HS-27A (cell line): ENCODE results near the gene DCDC2C.
"Not testable (repeated sequence)": the region's sequence is repeated elsewhere in the genome, so short reads cannot be mapped to it uniquely, and the experiment has no call there.

Source experiments
- DNase-seq: peaks from one replicate; pipeline ENCODE4 v3.0.0-alpha.2; 2012; ENCODE audit warnings: low read depth, missing footprints

The DCDC2C gene, protein sequence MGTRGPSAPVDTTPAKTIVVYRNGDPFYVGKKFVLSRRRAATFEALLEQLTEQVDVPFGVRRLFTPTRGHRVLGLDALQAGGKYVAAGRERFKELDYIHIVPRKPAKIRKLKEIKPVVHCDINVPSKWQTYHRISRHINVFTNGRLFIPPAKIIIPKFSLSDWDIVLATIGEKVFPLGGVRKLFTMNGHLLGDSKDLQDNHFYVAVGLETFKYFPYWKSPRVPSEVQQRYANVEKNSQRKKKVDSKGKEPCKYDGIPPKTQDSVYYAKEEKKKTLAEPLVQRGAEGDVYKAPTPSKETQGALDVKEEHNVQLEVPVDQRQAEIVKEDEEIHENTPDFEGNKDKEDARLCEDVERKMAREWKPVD

DNA sequence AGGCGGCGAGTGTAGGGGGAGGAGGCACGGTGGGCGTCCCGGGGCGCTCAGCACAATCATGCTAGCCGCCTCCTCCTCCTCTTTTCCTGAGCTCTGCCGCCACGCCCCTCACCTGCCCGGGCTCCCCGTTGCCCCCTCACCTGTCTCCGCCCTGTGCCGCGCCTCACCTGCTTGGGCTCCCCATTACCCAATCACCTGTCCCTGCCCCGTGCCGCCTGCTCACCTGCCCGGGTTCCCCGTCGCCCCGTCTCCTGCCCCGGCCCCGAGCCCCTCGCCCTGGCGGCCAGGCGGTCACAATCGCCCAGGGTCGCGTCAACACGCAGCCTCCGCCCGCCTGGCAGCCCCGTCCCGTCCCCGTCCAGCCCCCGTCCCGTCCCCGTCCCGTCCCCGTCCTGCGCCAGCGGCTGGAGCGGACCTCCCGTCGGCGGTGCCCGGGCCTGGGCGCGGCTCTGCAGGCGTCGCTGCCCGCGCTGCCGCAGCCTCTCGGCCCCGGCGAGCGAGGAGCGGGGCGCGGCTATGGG, at the start of gene DCDC2C:
Gene DCDC2C (plus strand): TSS at position 340 of the 521 bp plus-strand sequence. CDS start 177 bp downstream, at position 517.
- no peak for DNase-seq

DNA sequence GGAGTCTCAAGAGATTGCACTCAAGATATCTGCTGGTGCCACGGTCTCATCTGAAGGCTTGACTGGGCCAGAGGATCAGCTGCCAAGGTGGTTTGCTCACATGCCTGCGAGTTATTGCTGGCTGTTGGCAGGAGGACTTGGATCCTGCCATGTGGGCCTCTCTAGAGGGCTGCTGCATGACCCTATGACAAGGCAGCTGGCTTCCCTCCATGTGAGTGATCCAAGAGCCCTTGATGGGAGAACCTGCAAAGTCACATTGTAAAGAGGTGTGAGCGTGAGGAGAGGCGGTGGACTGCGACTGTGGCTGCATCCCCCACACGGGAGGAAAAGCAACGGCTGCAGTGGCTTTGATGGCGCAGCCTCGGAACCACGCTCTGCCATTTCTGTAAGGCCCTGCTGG, 49.4 kb upstream of the DCDC2C start:
- no peak for DNase-seq

DNA sequence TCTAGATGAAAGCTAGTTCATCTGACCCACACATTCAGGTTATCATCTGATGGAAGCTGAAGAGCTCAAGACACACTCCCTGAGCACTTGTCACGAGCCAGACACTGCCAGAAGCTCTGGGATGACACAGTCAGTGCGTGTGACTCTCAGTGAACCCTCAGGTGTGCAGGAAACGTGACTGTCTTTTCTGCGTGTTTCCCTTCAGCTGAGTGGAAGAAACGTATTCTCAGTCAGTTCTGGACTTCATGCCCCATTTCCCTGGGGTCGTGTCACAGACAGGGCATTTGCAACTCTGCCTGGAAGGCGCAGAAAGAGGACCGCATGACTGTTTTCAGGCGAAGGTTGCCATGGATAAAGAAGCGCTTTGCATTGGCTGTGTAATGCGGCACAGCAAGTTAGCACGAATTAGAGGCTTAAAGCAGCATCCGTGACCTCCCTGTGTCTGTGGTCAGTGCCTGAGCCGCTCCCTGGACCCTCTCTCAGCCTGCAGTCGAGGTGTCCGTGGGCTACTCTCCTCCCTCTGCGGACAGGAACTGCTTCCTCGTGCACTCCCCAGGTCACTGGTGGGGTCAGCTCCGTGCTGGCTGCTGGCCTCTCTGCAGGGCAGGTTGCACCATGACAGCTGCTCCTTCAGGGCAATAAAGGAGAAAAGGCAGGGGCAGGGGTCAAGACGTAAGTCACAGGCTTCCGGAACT, 48.7 kb upstream of the DCDC2C start:
- DNase-seq, result no peak

DNA sequence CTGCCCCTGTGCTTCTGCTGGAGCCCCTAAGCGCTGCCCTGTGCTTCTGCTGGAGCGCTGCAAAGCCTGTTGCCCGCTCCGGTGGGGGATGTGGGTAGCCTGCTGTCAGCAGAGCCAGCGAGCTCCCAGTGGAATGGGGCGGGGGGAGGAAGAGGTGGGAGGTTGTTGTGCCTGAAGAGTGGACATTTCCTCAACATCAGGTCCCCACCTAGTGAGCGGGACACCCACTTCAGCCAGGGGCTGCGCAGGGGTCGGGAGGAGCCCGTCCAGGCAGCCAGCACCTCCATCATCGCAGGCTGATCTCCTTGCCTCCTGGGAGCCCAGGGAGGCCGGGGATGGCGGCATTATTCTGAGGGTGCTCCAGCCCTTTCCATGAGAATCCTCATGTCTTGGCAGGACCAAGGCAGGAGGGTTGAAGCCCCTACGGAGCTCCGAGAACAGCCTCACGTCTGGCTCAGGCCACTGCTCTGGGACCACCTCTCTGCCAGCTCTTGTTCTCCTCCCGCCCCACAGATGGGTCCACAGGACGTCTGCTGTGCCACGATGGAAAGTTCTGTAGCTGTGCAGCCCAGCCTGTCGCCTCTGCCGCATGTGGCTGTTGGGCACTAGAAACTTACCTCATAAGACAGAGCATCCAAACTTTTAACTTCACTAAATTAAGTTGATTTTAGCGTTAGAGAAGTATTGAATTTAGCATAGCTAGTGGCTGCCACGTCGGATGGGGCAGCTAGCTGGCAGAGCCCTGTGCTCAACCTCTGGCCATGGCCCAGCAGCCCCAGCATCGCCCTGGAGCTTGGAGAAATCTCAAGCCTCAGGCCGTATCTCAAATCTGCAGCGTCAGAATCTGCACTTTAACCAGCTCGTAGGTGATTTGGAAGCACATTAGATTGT, 47.3 kb upstream of the DCDC2C start:
- no peak for DNase-seq

DNA sequence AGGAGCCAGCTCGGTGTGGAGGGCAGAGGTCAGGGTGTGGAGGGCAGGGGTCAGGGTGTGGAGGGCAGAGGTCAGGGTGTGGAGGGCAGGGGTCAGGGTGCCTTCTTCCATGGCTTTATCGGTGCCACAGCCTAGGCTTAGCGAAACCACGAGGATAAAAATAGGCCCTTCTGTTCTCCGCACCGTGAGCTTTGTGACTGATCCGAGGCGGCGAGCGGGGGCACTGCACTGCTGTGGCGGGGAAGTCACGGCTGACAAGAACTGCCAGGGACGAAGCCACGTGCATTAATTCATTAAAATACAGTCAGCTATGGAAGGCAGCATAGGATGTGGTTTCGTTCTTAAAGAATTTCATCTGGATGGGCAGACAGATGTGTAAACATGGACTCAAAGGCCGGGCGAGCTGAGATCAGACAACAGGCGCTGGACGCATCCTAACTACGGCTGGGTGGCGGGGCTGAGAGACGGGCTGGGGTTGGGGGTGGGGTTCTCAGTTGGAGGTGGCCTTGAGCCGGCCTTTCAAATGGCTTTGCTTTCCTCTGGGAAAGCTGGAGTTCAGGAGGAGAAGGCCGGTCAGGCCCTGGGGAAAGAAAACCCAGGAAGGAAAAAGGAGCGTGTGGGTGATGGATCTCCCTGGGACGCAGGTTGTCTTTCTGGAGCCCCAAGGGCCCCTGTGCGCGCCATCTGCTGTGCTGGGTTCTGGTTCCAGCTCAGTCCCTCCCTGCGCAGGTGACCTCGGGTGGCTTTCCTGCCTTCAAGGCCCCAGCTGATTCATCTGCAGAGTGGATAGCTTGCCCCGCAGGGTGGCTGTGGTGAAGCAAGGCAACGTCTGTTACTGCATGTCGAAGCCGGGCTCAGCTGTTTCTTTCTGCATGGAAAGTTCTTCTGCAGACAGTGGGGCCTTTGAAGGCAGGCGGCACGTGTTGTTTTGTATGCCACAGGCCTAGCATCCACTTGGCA, 46.3 kb upstream of the DCDC2C start:
- DNase-seq, result no peak

DNA sequence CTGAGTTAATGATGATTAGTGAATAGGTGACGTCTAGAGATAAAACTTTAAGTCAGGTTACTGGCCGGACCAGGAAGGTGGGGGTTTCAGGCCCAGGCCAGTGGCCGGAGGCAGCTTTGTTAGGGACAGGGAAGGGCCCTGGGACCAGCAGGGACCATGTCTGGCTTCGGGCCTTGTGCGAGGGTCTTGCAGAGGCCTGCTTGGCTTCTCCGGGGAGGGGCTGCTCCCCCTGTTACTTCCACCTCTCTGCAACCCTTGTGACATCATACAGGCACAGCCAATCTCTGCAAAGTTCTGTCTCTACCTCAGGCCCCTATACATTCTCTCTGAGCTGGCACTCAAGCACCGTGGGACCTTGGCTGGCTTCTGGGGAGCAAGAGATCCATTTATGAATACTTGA, 45.5 kb upstream of the DCDC2C start, which contains the start of gene ALLC:
Gene ALLC (plus strand): TSS at position 320 of the 400 bp plus-strand sequence. CDS start 12,958 bp downstream, outside the sequence.
- no peak for DNase-seq

DNA sequence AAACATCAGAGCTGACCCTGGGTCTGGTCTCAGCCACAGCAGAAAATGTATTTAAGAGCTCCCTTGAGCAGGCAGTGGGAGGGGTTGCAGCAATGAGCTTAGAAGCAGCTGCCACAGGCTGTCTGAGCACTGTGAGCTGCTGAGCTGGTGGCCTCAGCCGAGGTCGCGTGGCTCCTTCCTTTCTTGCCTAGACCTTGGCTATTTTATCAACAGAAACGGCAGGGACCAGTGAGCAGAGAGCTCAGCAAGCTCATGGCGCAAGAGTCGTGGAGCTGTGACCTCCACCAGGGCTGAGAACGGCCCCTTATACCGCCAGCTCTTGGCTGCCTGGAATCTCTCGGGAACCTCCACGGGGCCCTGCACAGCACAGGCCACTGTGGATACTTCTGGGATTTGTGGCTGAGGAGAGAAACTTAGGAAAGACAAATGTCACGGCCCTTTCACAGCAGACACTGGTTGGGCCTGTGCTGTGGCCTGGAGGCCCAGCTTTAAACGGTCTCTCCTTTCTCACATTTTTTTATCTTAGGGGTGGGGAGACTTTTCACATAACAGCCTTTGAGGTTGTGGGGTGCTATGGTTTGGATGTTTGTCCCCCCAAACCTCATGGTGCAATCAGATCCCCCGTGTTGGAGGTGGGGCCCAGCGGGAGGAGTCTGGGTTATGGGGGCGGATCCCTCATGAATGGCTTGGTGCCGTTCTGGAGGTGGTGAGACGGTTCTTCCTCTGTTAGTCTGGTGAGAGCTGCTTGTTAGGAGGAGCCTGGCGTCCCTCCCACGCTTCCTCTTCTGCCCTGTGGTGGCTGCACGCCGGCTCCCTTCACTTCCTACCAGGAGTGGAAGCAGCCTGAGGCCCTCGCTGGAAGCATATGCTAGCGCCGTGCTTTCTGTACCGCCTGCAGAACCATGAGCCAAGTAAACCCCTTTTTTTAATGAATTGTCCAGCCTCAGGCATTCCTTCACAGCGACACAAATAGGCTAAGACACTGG, 43.6 kb upstream of the DCDC2C start:
- DNase-seq, result no peak

DNA sequence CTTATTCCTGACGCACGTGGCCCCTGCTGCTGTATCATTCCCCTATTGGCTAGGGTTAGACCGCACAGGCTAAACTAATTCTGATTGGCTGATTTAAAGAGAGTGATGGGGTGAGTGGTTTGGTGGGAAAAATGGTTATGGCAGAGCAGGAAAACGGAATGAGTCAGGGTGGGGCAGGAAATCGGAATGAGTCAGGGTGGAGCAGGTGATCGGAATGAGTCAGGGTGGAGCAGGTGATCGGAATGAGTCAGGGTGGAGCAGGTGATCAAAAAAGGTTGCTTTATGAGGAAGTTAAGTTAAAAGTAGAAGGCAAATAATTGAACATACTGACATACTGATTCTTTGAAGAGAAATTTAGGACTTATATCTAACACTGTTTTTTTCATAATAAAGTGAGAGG, 42.7 kb upstream of the DCDC2C start:
- not testable (repeated sequence) for DNase-seq

DNA sequence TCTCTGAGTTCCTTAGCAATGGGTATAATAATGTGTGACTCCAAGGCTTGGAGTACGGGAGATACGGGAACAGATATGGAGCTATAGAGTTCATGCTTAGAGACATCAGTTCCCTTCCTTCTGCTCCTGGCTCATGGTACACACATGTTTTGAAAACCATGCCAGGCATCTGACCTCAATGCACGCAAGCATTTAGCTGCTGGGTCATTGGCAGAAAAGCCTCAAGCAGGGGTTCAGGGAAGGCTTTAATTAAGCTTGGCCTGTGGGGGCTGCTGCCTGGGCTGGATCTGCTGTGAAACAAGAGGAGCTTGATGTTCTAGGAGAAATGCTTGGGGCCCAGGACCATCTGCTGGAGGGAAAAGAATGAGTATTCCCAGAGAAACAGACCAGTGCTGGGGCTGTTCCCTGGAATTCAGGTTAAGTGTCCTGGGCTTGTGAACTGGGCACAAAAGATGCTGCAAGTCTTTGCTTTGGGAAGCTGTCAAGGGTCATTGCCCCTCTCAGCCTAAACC, 42.2 kb upstream of the DCDC2C start:
- DNase-seq, result no peak

DNA sequence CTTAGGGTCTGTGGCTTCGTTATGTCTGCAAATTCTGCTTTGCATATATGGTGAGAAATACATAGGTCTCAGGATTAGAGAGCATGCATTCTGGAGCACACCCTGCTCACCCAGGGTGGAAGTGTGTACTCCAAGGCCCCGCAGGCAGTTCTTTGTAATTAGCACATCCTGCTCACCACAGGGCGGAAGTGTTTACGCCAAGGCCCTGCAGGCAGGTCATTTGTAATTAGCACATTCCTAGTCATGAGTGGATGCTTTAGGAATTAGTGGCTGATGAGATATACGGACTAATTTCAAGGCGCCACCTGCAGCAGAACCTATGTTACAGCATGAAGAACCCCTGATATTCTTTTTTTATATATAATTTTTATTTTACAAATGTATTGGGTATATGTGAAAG, 41.1 kb upstream of the DCDC2C start:
- no peak for DNase-seq

DNA sequence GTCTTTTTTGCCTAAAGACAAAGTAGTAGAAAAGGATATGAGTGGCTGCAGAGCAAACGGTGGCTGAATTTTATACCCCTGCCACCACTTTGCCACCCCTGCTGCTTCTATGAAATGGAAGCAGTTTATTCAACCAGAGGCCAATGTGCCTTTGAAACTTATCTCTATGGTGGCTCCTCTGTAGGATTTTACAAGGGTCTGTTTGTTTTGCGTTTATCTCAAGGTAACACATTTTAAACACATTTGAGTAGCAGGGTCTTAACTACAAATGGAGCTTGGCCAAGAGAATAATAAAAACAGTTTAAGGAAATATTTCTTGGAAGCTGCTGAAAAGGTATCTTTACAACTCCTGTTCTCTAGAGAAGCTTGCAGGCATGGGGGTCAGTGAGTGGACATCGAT, 39.3 kb upstream of the DCDC2C start:
- no peak for DNase-seq

DNA sequence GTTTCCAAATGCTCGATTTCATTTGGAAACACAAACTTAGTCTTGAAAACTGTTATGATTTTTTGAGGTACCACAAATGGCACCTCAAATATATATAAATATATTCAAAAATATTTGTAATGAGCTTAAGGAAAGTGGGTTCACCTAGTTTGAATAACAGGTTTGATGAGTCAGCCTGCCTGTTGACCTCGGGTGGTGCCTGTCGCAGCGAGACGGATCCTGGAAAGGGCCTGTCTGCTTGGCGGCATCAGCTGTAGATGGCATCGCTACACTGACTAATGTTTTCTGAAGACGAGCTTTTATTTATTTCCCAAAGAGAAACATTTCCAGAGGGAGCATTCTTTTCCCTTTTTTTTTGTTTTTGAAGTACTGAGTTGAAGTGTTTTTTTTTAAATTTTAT, 38.5 kb upstream of the DCDC2C start:
- DNase-seq, result no peak

DNA sequence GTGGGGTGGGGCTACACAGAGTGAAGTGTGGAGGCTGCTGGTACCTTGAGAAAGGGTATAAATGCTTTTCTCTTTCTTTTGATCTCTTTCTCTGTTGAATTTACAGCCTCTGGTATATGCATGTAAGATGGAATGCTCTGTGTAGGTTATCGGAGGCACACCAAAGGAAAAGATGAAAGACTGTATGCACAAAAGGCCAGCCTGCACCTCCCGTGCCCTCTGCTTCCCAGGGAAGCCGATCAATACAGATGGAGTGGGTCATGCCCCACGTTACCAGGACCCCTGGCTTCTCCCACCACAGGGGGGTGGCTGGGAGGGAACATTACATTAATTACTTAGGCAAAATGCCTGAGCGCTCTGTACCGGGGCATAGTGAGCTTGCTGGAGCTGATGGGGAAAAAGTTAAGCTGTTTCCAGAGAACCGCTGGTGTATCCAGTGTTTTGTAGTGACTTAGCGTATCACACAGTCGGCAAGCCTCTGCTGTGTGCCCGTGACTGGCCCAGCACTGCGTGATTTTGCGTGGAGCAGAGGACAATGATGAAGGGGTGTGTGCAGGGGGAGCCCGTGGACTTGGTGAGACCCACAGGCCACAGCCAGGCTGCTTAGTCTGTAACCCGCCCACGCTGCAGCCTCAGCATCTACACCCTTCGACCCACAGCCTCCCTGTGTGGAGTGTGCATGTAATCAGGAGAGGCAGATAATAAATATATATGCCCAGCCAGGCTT, 37.3 kb upstream of the DCDC2C start:
- DNase-seq, result no peak

DNA sequence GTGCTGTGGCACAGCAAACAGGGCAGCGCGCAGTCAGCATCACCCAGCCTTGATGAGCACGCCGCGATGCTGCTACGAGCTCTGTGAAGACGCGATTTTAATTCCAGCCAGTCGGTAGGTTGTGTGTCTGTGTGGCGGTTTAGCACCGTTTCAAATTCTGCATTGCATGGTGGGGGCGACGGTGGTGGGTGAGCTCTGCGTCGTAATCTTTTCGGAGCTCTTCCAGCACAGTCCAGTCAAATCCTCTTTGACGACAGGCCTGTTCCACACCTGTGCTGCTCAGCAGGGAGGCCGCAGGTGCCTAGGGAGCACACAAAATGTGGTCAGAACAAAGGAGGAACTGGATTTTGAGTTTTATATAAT, 36.8 kb upstream of the DCDC2C start:
- no peak for DNase-seq

DNA sequence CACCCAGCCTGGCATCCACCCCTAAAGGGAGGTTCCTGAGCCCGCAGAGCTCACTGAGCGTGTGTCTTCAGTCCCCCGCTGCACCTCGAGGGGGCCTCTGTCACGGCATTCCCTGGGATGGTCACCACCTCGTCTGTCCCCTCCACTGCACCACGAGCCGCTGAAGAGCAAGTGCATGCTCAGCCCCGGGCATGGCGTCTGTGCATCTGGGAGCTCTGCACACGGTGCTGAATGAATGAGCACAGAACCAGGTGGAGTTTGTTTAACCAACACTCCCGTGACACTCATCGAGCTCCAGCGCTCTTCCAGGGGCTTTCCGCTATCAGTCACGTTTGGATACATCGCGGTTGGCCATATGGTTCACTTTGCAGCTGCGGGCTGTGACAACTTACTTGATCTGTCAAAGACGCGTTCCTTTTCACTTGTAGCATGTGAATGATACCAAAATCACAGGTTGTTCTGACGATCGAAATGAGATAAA, 36.2 kb upstream of the DCDC2C start:
- no peak for DNase-seq

DNA sequence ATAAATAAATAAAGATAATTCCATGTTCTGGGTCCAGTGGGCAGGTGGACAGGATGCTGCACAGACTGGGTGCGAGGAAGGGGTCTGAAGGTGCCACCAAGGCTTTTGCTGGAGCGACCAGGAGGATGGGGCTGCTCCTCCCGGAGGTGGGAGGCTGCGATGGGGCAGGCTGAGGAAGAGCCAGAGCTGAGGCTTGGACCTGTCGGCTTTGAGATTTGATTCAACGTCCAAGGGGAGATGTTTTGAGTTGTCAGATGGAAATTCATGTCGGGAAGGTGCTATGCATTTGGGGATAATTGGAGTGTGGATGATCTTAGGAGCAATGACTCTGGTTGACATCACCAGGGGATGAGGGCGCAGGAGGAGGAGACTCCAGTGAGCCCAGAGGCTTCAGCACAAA, 33.7 kb upstream of the DCDC2C start:
- no peak for DNase-seq

DNA sequence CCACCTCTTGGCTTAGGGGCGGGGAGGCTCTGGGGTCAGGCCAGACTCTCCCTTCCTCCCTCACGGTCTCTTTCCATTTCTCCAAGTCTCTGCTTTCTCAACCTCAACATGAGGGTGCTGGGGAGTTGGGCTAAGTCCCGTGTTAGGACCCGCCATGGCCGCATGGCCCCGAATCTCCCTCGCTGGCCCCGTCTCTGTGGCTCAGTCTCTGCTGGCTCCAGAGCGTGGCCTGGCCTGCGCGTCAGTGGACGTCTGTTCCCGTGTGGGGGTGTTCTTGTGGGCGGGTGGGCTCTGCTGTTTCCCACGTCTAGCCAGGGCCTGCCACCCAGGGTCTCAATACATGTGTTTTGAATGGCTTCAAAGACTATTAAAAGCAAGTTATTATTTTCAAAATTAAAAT, 33.0 kb upstream of the DCDC2C start:
- DNase-seq, result no peak

DNA sequence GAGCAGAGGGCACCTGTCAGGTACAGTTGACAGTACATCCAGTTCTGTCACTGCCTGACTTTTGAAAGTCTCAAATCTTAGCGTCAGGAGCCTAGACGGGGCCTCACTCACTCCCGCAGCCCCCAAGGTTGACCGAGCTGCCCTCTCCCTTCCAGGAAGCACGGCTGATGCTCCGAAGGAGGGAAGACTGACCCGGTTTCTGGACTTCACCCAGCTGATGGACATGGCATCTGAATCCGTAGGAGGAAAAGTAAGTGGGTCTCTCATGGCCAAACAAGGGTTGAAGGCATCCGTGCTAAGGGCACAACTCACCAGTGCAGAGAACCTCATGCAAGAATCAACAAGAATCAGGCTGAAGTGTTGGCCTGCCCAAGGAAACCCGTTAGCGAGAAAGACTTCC, 32.4 kb upstream of the DCDC2C start:
- DNase-seq, result no peak
